H9 (cell line): ENCODE data around the gene TPD52L1. TPM values are rescaled to one million over a fixed set of nuclear protein-coding genes. Genes with fewer than 3 reads are reported as not detected.

ENCODE experiments used
- DNase-seq: peaks from one replicate; pipeline ENCODE4 v3.0.0-alpha.2; 2017
- H2AFZ ChIP-seq: one replicate; pipeline ENCODE4 v1.6.1; 2013; ENCODE audit warnings: mild to moderate bottlenecking, low read length, control low read depth, moderate library complexity
- H2AK5ac ChIP-seq: 2 replicates; pipeline ENCODE4 v1.6.1; 2013; ENCODE audit warnings: low read length, control low read depth, mixed read lengths; ENCODE audit not compliant: insufficient read length
- H2BK120ac ChIP-seq: one replicate; pipeline ENCODE4 v1.6.1; 2013; ENCODE audit warnings: low read depth, mild to moderate bottlenecking, low read length, control low read depth, inconsistent platforms; ENCODE audit not compliant: poor library complexity, severe bottlenecking
- H2BK12ac ChIP-seq: 2 replicates; pipeline ENCODE4 v1.6.1; 2013; ENCODE audit warnings: low read length, control low read depth, mixed read lengths, low read depth; ENCODE audit not compliant: insufficient read length
- H2BK15ac ChIP-seq: 2 replicates; pipeline ENCODE4 v1.6.1; 2013; ENCODE audit warnings: low read depth, low read length, control low read depth
- H2BK20ac ChIP-seq: one replicate; pipeline ENCODE4 v1.6.1; 2013; ENCODE audit warnings: low read depth, mild to moderate bottlenecking, low read length, control low read depth, inconsistent platforms; ENCODE audit not compliant: poor library complexity, severe bottlenecking
- H2BK5ac ChIP-seq: 2 replicates; pipeline ENCODE4 v1.6.1; 2013; ENCODE audit warnings: low read length, control low read depth, mixed read lengths; ENCODE audit not compliant: insufficient read length
- H3K14ac ChIP-seq: 2 replicates; pipeline ENCODE4 v1.6.1; 2013; ENCODE audit warnings: low read length, control low read depth; ENCODE audit not compliant: insufficient read depth
- H3K18ac ChIP-seq: 2 replicates; pipeline ENCODE4 v1.6.1; 2013; ENCODE audit warnings: low read depth, mild to moderate bottlenecking, mixed read lengths, low read length, control low read depth; ENCODE audit not compliant: insufficient read length
- H3K23ac ChIP-seq: 2 replicates; pipeline ENCODE4 v1.6.1; 2013; ENCODE audit warnings: low read length, control low read depth, mixed read lengths, low read depth; ENCODE audit not compliant: insufficient read length
- H3K23me2 ChIP-seq: 2 replicates; pipeline ENCODE4 v1.6.1; 2013; ENCODE audit warnings: low read depth, mild to moderate bottlenecking, mixed read lengths, low read length, control low read depth; ENCODE audit not compliant: insufficient read length, poor library complexity, severe bottlenecking
- H3K27ac ChIP-seq: 2 replicates; pipeline ENCODE4 v1.5.1; 2013; ENCODE audit warnings: low read length, control low read depth, mixed read lengths, low read depth; ENCODE audit not compliant: insufficient read length
- H3K27me3 ChIP-seq: 2 replicates; pipeline ENCODE4 v1.6.1; 2013; ENCODE audit warnings: low read length, control low read depth, inconsistent platforms; ENCODE audit not compliant: insufficient read depth
- H3K4ac ChIP-seq: 2 replicates; pipeline ENCODE4 v1.6.1; 2013; ENCODE audit warnings: low read depth, mild to moderate bottlenecking, control low read depth, inconsistent platforms, low read length, moderate library complexity
- H3K4me1 ChIP-seq: 2 replicates; pipeline ENCODE4 v1.6.1; 2013; ENCODE audit warnings: low read length, control low read depth, inconsistent platforms; ENCODE audit not compliant: insufficient read depth
- H3K4me2 ChIP-seq: 2 replicates; pipeline ENCODE4 v1.6.1; 2013; ENCODE audit warnings: low read length, control low read depth, mixed read lengths; ENCODE audit not compliant: insufficient read length, insufficient read depth
- H3K56ac ChIP-seq: 2 replicates; pipeline ENCODE4 v1.6.1; 2013; ENCODE audit warnings: low read depth, mild to moderate bottlenecking, mixed read lengths, low read length, control low read depth; ENCODE audit not compliant: insufficient read length
- H3K79me1 ChIP-seq: 2 replicates; pipeline ENCODE4 v1.6.1; 2013; ENCODE audit warnings: low read depth, mild to moderate bottlenecking, moderate library complexity, low read length, control low read depth, inconsistent platforms; ENCODE audit not compliant: insufficient read depth, poor library complexity, severe bottlenecking
- H3K79me2 ChIP-seq: 2 replicates; pipeline ENCODE4 v1.6.1; 2013; ENCODE audit warnings: low read length, control low read depth, inconsistent platforms; ENCODE audit not compliant: insufficient read depth
- H3K9ac ChIP-seq: 2 replicates; pipeline ENCODE4 v1.6.1; 2013; ENCODE audit warnings: low read length, control low read depth, mixed read lengths; ENCODE audit not compliant: insufficient read length; ENCODE audit errors: extremely low read depth
- H3K9me3 ChIP-seq: one replicate; pipeline ENCODE4 v1.6.1; 2013; ENCODE audit warnings: low read depth, low read length, inconsistent platforms; ENCODE audit not compliant: control insufficient read depth
- H3T11ph ChIP-seq: one replicate; pipeline ENCODE4 v1.6.1; 2013; ENCODE audit warnings: mild to moderate bottlenecking, low read length, control low read depth, inconsistent platforms
- H4K20me1 ChIP-seq: one replicate; pipeline ENCODE4 v1.6.1; 2013; ENCODE audit not compliant: control insufficient read depth, insufficient read length, insufficient read depth
- H4K5ac ChIP-seq: 2 replicates; pipeline ENCODE4 v1.6.1; 2013; ENCODE audit warnings: low read depth, mild to moderate bottlenecking, mixed read lengths, low read length, control low read depth; ENCODE audit not compliant: insufficient read length
- H4K8ac ChIP-seq: replicated peaks from 2 replicates; pipeline ENCODE4 v1.6.1; 2013; ENCODE audit warnings: low read length, control low read depth, mixed read lengths, low read depth; ENCODE audit not compliant: insufficient read length
- H4K91ac ChIP-seq: 2 replicates; pipeline ENCODE4 v1.6.1; 2013; ENCODE audit warnings: low read depth, mild to moderate bottlenecking, moderate library complexity, mixed read lengths, low read length, control low read depth; ENCODE audit not compliant: insufficient read length
- H3K27ac Mint-ChIP-seq, 3 experiments: 2 replicates in 2 of 3; 3 replicates in 1 of 3; pipeline ENCODE4 v1.8.0; 2020 to 2021; ENCODE audit warnings: mixed read lengths in 3 of 3, mild to moderate bottlenecking in 1 of 3, moderate library complexity in 1 of 3
- H3K27me3 Mint-ChIP-seq: 2 replicates; pipeline ENCODE4 v1.8.0; 2021; ENCODE audit warnings: low read depth, mild to moderate bottlenecking, moderate library complexity, mixed read lengths
- H3K36me3 Mint-ChIP-seq, 3 experiments: 2 replicates in 2 of 3; 3 replicates in 1 of 3; pipeline ENCODE4 v1.8.0; 2020 to 2021; ENCODE audit warnings: low read depth in 3 of 3, mixed read lengths in 3 of 3; ENCODE audit not compliant: insufficient read depth in 1 of 3
- H3K4me1 Mint-ChIP-seq, 2 experiments: 2 replicates each; pipeline ENCODE4 v1.8.0; 2020; ENCODE audit warnings: mixed read lengths in 2 of 2
- H3K4me3 Mint-ChIP-seq, 2 experiments: 2 replicates in 1 of 2; 3 replicates in 1 of 2; pipeline ENCODE4 v1.8.0; 2020 to 2021; ENCODE audit warnings: mild to moderate bottlenecking in 2 of 2, mixed read lengths in 2 of 2, moderate library complexity in 1 of 2
- H3K9me3 Mint-ChIP-seq, 2 experiments: 2 replicates in 1 of 2; 3 replicates in 1 of 2; pipeline ENCODE4 v1.8.0; 2020; ENCODE audit warnings: mild to moderate bottlenecking in 2 of 2, mixed read lengths in 2 of 2, moderate library complexity in 1 of 2
- CTCF ChIP-seq: fragments of 200-600 bp; sonication (generic); conservative IDR thresholded peaks from 3 replicates; pipeline ENCODE4 v1.8.0; 2021; ENCODE audit warnings: antibody characterized with exemption, mild to moderate bottlenecking
- WGBS: extraction: QIAGEN DNeasy Blood & Tissue Kit; methylation state at CpG from one replicate; pipeline ENCODE4 v1.1.7; 2013; ENCODE audit warnings: missing lambda C conversion rate, low lambda C conversion rate, mixed read lengths; ENCODE audit not compliant: insufficient read length; ENCODE audit errors: extremely low coverage; 5-methylcytosine and 5-hydroxymethylcytosine counted together
- total RNA-seq: library from RNA; stranded (reverse); gene quantifications from 2 replicates; pipeline ENCODE4 v1.2.1, GENCODE V29; 2021

The TPD52L1 gene
- total RNA-seq, 1 experiment from 2014 or later: 6.6 TPM

- Histone ChIP-seq H3K4ac (no peak overlapping the region), H3K9me3 (no peaks in the 10 kb centered on the region), H3K14ac (no peak overlapping the region), H4K91ac (no peak overlapping the region), H3T11ph (no peak overlapping the region), H2BK5ac (no peak overlapping the region), H3K4me1 (peaks cover 2% of the 10 kb centered on the region; the same call in 1 of the 2 replicates), H3K4me2 (no peak overlapping the region), H2BK12ac (no peak overlapping the region), H2BK20ac (no peak overlapping the region), H3K79me1 (no peaks in the 10 kb centered on the region), H3K27me3 (no peaks in the 10 kb centered on the region), H2BK15ac (no peak overlapping the region), H3K23me2 (no peaks in the 10 kb centered on the region), H4K5ac (no peak overlapping the region), H2AK5ac (no peak overlapping the region), H2BK120ac (no peak overlapping the region), H3K18ac (no peak overlapping the region), H3K56ac (no peak overlapping the region), H3K23ac (no peak overlapping the region), H3K27ac (no peak overlapping the region), H2AFZ (no peak overlapping the region), H3K9ac (no peak overlapping the region), H3K79me2 (0 out of 2 replicates have a peak, but pooled peaks cover 1% of the 10 kb centered on the region), H4K20me1 (no peaks in the 10 kb centered on the region), H4K8ac (no peak overlapping the region)
- H3K9me3 Mint-ChIP-seq: no peaks in the 10 kb centered on the region
- H3K27ac Mint-ChIP-seq: no peak overlapping the region
- H3K4me1 Mint-ChIP-seq: peaks cover 19 to 21% of the 10 kb centered on the region in 2 experiments
- H3K27me3 Mint-ChIP-seq: no peaks in the 10 kb centered on the region
- no peak overlapping the region for H3K4me3 Mint-ChIP-seq
- WGBS: no CpG with 5 or more reads among the region's 1 CpG
- DNase-seq: no peak
- no peaks in the 10 kb centered on the region; a peak in 1 of 7 replicates for H3K36me3 Mint-ChIP-seq
- TF ChIP-seq CTCF: no peak
These were observed 52.8 kb downstream of the TPD52L1 start for GRCh38 chr6:125206389-125206788.
